Fibroblast of lung (primary cell): ENCODE measurements around the gene SVEP1.

ENCODE experiments used
- EZH2 ChIP-seq: IDR thresholded peaks from 2 replicates; pipeline ENCODE4 v1.5.1; 2012; ENCODE audit warnings: low read length, control low read depth, mild to moderate bottlenecking; ENCODE audit errors: missing control alignments
- TF ChIP-seq, protein P1 (sequence below), 2 donors: IDR thresholded peaks in 1 of 2; conservative IDR thresholded peaks in 1 of 2; 1 replicate in 1 of 2; 2 replicates in 1 of 2; pipeline ENCODE4 v1.5.1; 2011 to 2012; ENCODE audit warnings: low read length in 2 of 2, control low read depth in 1 of 2, inconsistent platforms in 1 of 2, low read depth in 1 of 2, mild to moderate bottlenecking in 1 of 2

DNA sequence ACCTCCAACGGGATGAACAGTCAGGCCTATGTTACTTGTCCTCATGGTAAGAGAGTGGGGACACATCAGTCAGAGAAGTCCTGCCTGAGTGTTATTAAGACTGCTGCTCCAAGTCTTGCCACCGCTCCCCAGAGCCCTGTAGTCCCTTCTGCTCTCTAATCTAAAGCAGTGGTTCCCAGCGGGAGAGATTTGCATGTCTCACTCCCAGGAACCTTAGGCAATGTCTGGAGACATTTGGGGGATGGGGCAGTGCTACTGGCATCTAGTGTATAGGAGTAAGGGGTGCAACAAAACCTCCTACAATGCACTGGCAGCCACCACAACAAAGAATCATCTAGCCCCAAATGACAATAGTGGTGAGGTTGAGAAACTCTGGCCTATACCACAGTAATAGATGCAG, 2.6 kb upstream of the SVEP1 start:
- TF ChIP-seq, protein P1, sequence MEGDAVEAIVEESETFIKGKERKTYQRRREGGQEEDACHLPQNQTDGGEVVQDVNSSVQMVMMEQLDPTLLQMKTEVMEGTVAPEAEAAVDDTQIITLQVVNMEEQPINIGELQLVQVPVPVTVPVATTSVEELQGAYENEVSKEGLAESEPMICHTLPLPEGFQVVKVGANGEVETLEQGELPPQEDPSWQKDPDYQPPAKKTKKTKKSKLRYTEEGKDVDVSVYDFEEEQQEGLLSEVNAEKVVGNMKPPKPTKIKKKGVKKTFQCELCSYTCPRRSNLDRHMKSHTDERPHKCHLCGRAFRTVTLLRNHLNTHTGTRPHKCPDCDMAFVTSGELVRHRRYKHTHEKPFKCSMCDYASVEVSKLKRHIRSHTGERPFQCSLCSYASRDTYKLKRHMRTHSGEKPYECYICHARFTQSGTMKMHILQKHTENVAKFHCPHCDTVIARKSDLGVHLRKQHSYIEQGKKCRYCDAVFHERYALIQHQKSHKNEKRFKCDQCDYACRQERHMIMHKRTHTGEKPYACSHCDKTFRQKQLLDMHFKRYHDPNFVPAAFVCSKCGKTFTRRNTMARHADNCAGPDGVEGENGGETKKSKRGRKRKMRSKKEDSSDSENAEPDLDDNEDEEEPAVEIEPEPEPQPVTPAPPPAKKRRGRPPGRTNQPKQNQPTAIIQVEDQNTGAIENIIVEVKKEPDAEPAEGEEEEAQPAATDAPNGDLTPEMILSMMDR (conservative IDR thresholded peaks at IDR 0.05 in 1 of 2, IDR thresholded peaks at IDR 0.05 in 1 of 2; ENCODE audit: low read depth in 1 of 2, low read length in 2 of 2): no peak
- TF ChIP-seq EZH2: no peak
